GM12873 (cell line): ENCODE data around the gene KRT12.

Experiments used
- CTCF ChIP-seq: IDR thresholded peaks from 2 replicates; pipeline ENCODE4 v1.5.1; 2012; ENCODE audit warnings: low read depth, mild to moderate bottlenecking, moderate library complexity, low read length, control low read depth; ENCODE audit not compliant: insufficient read depth; ENCODE audit errors: missing control alignments

Gene KRT12

DNA sequence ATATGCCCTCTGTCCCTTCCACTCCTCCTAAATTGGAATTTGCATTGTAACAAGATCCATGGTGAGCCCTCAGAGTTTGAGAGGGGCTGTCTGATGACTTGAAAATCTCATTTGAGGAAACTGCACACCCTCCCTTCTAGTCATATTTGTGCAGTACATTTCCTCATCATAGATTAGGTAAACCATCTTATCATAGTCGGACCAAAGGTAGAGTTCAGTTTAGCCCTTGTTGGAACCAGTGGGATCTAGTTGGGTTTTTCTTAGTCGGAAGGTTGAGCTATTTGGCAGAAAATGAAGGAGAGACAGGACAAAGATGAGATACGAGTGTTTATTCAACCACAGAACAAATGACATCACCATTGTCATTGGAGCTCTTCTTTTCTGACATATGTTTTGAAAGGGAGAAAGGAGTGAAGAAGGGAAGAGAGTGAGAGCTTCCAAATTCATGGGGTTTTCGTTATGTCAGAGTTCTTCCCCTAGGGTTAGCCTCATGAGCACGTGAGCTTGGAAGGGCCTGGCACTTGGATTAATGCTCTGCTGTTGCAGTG lies 33.9 kb upstream of the KRT12 start:
- TF ChIP-seq CTCF = no peak

DNA sequence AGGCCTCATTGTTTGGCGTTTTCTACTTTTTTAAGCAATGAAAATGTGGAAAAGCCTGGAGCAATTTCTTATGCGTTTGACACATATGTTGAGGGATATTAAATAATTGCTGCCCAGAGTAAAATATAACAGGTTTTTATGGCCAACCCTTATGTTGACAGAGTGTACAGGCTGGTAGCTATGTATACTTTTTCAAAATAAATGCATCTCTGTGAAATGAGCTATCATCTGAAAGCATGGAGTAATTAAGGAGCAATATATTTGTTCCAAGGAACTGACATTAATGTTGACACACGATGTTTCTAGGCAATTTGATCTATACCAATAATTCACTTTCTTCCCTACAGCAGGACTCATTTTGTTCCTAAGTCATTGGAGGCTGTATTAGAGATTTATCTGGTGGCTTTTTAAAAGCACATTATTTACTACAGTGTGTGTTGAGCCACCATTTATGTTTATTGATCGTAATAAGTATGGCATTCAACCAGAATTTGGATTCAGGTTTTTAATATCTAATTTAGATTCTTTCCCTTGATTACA lies 30.0 kb upstream of the KRT12 start:
- TF ChIP-seq CTCF = no peak

GRCh38 chr17:40895106-40895730 lies 28.2 kb upstream of the KRT12 start:
- no peak for TF ChIP-seq CTCF

- no peak for TF ChIP-seq CTCF
These were observed 21.2 kb upstream of the KRT12 start for GRCh38 chr17:40888196-40888720.

GRCh38 chr17:40886090-40886489 lies 19.1 kb upstream of the KRT12 start:
- TF ChIP-seq CTCF = no peak

- TF ChIP-seq CTCF = no peak
These were observed 17.9 kb upstream of the KRT12 start, which contains the start of gene KRT20 for GRCh38 chr17:40884708-40885512. TSS of gene KRT20 (minus strand) at chr17:40885242. CDS start at chr17:40885185, 57 bp downstream.
